HG03520 (cell line): Measurements from ENCODE around the gene COL6A1.
"Not testable (repeated sequence)": the region's sequence is repeated elsewhere in the genome, so short reads cannot be mapped to it uniquely, and the experiment has no call there.

Experiments used
- ATAC-seq: cut with Tn5 transposase; IDR thresholded peaks from one replicate; pipeline ENCODE4 v1.9.1; 2021; ENCODE audit warnings: mild to moderate bottlenecking, moderate library complexity; ENCODE audit not compliant: unreplicated experiment

The COL6A1 gene

DNA sequence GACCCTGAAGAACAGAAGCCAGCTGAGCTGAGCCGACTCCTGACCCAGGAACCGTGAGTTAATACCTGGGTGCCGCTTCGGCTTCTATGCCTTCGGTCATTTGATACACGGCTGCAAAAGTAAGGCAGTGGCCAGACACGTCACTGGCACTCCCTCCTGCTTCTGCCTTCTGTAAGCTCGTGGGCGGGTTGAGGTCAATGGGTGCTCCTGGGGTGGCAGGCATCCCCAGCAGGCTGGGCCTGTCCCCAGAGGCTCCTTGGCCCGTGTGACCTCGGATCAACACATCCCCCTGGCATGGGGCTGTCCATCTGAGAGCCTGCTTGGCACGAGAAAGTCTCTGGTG lies 35.7 kb upstream of the COL6A1 start:
- no peak for ATAC-seq

DNA sequence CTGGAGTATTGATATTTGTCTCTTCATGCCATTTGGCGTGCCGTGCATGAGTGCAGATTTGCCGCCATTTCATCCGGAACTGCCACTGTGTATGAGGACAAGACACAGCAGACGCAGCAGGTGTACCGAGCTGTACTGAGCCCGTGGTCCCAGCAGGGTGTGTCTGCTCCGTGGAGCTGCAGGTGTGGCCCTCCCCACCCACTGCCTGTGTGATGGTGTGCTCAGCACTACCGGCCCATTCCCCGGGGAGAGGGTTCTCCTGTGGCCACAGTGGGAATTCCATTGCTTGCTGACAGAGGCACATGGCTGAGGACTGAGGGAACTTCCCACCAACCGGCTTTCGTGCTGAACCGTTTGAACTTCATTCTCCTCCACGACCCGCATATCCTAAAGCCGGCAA lies 34.3 kb upstream of the COL6A1 start:
- ATAC-seq: no peak

DNA sequence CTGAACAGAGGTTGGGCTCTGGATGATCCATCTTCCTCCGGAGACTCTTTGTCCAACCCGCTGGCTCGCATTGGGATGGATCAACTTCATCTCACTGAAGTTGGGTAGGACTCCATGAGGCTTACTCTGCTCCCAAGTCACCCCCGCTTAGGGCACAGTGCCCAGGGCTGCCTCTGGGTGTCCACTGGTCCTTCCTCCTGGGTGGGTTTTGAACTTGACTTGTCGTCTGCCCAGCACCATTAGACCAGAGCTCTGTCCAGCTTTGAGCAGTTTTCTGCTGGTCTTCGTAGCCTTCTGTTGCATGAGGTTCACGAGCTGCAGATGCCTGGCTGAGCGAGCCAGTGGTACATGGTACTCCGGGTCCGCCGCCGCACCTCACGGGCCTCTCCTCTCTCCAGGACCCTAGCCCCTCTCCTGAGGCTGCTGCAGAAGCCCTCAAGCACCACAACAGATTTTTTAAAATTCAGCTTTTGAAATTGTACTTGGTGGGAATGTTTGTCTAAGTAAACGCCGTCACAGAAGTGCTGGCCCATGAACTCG lies 33.8 kb upstream of the COL6A1 start:
- no peak for ATAC-seq

DNA sequence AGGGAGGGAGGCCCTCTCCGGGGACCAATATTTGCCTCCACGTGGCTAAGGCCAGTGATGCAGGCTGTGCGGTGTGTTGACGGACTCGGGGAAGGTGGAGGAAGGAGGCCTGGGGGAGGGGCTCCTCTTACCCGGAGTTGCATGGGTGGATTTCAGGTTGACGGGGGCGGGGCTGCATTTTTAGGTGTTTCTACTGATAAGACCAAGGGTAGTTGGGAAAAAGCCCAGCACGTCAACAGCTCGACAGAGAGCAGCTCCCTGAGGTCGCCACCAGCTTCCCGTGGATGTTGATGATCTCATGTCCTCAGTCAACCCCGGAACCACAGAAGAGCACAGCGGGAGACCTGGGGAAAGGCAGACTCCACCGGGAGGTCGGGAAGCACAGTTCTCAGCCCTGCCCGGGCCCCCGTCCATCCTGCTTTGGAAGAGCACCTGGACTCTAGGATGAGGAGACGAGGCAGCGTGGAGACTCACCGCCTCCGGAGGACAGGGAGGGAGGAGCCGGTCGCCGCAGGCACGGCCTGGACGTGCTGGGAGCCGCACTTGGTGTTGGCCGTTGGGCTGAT lies 32.9 kb upstream of the COL6A1 start:
- ATAC-seq: no peak

DNA sequence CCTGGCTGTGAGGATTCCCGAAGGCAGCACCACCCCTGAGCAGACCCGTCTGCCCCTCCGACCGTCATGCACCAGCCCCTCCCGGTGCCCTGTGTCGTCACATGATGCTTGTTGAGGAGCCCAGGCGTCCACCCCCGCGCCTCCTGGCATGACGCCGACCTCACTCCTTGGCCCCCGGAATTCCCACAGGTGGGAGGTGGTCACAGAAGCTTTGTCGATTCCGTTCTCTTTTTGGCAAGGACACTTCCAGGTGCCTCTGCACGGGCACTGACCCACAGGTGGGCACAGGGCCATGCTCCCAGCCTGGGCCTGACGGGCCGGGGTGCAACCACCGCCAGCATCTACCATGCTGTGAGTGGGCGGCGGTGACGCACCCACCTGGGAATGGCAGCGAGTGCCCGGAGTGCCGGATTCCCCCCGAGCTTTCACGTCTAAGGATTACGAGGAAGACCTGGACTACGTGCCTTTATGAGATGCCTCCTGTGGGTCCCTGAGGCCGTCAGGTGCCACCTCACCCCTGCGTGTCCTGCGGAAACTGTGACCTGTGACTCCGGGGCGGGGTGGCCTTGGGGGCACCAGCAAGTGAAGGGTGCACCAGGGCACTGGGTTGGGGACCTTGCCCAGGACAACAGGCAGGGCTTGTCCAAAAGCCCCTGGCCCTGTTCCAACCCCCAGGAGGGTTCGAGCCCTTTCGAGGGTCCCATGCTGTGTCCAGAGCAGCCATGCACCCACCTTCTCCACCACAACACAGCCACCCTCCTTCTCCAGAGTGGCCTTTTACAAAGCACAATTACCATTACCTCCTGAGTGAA lies 31.4 kb upstream of the COL6A1 start:
- no peak for ATAC-seq

DNA sequence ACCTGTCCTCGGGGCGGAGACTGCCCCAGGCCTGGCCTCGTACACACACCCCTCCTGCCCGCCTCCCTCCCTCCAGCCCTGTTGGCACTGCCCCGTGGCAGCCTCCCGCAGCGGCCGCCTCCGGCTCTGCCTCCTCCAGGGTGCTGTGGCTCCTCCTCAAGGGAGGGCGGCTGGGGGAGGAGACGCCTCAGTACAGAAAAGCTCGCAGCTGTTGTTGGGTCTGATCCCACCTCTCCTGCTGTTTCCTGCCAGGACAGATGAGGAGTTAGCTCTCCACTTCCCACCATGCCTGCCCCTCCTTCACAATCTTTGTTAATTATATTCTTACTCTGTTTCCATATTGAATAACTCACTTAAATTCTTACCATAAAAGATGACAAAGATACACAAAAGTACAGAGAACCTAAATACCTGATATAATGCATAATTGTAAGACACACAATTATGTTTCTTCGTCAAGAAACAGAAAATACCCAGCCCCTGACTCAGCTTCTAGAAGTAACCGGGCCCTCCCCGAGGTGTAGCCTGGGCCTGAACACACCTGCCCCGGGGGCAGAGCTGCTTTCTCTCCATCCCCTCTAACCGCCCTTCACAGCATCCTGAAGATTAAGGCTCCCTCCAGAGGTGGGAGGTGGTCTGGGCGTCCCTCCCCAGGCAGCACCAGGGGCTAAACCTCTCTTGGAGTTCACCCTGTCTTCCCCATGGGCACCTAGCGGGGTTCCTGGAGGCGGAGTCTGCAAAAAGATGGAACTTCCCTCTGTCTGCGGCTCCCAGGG lies 30.6 kb upstream of the COL6A1 start:
- ATAC-seq: no peak

DNA sequence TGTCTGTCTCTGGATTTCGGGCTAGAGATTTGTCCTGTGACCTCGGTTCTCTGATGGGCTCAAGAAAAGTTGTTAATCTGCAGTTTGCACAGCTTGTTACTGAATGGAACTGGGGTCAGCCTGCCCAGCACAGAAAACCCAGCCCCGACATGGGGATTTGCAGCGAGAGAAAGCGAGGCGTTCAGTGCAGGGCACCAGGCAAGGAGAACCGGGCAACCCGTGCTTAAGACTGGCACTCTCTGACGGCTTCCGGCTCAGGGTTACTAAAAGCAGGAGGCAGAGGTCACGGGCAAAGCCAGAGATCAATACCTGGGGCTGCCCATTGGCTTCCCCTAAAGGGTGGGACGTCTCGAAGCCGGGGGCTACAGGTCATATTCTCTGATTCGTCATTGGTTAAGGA lies 29.9 kb upstream of the COL6A1 start:
- no peak for ATAC-seq

DNA sequence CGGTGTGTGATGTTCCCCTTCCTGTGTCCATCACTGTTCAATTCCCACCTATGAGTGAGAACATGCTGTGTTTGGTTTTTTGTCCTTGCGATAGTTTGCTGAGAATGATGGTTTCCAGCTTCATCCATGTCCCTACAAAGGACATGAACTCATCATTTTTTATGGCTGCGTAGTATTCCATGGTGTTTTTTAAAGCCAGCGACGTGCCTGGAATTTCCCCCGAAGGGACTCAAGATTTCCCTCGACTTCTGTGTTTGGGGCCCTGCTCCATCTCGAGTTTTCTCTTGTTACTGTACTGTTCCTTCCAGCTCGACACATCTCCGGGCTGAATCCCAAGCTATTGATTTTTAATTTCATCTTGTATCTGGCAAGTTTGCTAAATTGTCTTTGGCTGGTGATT lies 29.0 kb upstream of the COL6A1 start:
- ATAC-seq: not testable (repeated sequence)

DNA sequence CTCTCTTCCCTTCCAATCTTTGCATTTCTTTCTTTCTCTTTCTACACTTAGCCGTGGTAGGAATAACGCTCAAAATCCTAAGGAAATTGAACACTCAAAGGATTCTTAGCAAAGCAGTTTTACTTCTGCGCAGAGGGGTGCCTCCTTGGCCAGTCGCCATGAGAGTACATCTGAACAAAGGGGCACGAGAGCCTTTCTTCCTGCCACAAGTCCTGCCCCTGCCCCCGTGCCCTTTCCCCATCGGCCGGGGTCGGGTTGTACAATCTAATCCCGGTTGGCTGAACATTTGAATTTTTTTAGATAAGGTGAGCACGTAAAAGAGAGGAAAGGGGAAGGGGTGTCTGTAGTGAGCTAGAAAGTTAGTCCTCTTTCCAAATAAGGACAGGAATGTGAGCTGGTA lies 28.6 kb upstream of the COL6A1 start:
- no peak for ATAC-seq

DNA sequence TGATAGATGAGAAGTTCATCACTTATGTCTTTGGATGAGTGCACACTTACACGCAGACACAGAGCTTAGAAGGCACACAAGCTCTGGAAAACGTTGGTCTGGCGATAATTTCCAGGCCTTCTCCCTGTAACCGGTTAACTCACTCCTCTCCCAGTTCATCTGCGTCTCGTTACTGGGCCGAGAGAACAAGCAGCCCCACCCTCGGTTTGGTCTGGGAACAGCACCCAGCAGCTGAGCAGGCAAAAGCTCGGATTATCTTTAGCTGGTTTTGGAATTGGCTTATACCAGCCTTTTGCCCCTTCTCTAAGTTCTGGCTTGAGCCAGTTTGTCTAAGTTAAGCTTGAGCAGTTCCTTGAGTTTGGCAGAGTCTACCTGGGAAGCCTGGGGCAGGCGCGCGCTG lies 27.3 kb upstream of the COL6A1 start:
- no peak for ATAC-seq

DNA sequence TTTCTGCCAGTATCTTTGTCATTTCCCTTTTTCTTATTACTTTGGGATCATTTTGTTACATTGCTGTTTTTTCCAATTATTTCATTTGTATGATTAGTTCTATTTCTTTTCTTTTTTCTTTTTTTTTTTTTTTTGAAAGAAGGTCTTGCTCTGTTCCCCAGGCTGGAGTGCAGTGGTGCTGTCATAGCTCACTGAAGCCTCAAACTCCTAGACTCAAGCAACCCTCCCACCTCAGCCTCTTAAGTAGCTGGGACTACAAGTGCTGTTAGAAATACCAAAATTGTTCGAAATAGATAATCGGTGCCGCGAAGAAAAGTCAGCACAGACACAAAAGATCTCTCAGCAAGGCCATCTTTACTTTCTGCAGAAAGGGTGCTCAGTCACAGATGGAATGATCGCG lies 26.6 kb upstream of the COL6A1 start:
- ATAC-seq: no peak

DNA sequence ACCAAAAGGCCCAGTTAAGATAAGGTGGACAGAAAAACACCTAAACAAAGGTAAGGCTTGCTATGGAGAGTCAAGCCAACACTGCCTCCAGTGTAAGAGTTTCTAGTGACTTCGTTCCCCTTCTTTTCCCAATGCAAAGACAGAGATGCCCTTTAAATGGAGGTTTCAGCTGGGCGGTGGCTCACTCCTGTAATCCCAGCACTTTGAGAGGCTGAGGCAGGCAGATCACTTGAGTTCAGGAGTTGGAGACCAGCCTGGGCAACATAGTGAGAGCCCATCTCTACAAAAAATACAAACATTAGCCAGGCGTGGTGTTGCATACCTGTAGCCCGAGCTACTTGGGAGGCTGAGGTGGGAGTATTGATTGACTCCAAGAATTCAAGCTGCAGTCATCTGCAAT lies 24.0 kb upstream of the COL6A1 start:
- no peak for ATAC-seq

DNA sequence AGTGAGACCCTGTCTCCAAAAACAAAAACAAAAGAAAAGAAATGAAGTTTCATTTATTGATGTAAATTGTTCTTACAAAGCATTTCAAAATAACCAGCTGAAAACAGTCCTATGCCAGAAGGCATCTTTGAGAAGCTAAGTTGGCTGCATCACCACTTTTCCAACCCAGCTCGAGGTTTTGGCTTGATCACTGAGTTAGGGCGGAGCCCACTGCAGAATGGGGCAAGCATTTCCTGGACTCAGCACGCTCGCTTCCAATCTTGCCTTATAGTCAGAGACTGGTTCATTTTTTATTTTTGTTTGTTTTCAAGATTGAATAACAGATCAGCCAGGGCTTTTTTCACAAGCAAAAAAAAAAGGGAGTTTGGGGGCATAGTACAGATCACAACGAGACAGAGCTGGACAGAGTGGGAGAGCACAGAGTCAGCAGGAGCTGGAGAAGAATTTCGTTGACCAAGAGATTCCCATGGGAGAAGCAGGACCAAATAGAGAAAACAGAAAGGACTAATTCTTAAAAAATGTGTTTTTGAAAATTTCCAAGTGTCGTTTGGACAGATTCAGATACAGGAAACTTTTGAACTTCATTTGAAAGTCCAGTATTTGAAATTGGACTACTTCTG lies 23.5 kb upstream of the COL6A1 start:
- ATAC-seq: no peak

DNA sequence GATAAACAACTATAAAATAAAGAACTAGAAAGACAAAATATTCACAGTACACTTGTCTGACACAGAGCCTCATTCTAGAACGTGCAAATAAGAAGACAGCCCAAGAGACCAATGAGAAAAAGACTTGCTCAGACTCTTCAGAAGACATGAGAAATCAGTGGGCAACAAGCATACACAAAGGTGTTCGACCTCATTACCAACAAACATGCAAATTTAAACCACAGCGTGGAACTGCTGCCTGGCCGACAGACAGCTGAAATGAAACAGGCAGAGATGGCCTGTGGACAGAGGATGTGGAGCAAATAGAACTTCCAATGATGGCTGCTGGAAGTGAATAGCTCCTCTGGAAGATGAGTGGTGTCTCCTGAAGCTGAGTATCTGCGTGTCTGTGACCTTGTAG lies 22.4 kb upstream of the COL6A1 start:
- ATAC-seq: no peak

DNA sequence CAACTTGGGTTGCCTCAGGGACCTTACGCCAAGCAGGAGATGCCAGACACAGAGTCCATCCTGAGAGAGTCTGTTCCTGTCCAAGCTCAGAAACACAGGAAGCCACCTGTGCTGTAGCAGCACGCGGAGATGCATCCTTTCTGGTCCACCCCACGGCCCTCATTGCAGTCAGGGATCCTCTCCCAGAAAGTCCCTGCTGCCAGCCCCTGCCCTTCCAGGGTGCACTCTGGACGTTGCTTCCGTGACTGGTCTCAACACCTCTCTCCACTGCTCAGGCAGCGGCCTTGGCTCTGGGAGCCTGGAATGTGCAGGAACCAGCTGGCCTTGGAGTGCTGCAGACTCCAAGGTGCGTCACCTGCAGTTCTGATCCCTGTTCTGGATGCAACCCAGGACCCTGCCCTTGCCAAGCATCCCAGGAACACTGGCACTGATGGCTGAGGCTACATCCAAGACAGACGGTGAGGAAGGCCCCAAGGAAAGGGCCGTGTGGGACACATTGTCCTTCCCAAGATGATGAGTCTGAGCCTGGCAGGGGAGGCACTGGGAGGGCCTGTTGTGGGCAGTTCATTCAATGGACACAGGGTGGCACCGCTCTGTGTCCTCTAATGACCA lies 21.7 kb upstream of the COL6A1 start:
- ATAC-seq: no peak

DNA sequence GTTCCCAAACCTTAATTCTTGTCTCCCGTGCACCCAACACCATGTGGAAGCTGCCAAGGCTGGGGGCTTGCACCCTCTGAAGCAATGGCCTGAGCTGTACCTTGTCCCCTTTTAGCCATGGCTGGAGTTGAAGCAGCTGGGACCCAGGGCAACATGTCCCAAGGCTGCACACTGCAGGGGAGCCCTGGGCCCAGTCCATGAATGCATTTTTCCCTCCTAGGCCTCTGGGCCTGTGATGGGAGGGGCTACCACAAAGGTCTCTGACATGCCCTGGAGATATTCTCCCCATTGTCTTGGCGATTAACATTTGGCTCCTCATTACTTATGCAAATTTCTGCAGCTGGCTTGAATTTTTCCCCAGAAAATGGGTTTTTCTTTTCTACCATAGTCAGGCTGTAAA lies 20.2 kb upstream of the COL6A1 start:
- not testable (repeated sequence) for ATAC-seq

DNA sequence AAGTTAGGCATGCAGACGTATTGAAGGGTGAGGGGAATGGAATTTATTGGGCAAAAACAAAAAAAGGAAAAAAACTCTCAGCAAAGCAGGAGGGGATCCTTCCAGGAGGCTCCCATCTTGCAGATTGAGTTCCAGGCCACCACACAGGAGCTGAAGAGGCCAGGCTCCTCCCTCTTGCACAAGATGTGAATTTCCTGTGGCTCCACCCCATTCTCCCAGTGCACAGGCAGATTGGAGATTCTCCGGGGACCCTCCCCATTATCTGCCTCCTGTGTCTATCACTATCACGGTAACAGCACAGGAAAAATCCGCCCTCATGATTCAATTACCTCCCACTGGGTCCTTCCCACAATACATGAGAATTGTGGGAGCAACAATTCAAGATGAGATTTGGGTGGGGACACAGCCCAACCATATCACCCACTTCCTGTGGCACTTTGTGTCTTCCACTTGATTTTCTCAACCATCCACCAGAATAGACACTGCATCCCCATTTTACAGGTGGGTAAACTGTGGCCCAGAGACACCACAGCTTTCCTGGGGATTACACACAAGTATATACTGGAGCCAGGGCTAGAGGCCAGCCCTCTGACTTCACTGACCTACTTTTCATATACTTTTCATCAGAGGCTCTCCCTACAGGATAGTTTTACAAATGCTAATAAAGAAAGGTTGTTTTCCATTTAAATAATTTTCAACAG lies 18.9 kb upstream of the COL6A1 start:
- ATAC-seq: no peak

DNA sequence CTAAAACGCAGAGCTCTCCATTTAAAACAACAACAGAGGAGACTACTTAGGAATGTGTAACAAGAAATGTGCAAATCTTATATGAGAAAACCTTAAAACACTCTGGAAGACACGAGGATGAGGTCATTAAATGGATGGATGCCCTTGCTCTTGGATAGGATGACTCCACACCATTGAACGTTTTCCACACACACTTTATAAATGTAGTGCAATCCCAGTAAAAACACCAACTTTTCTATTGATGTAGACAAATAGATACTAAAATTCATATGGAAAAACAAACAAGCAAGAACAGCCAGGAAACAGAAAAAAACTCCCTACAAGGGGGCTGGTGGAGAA lies 18.4 kb upstream of the COL6A1 start:
- ATAC-seq: no peak

DNA sequence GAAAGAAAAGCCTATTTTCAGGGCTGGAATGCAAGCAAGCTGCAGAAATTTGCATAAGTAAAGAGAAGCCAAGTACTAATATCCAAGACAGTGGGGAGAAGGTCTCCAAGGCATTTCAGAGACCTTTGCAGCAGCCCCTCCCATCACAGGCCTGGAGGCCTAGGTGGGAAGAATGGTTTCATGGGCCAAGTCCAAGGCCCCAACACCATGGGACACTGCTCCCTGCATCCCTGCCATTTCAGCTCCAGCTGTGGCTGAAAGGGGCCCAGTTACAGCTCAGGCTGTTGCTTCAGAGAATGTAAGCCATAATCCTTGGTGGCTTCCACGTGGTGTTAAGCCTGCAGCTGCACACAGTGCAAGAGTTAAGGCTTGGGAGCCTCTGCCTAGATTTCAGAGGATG lies 16.9 kb upstream of the COL6A1 start:
- ATAC-seq: no peak

DNA sequence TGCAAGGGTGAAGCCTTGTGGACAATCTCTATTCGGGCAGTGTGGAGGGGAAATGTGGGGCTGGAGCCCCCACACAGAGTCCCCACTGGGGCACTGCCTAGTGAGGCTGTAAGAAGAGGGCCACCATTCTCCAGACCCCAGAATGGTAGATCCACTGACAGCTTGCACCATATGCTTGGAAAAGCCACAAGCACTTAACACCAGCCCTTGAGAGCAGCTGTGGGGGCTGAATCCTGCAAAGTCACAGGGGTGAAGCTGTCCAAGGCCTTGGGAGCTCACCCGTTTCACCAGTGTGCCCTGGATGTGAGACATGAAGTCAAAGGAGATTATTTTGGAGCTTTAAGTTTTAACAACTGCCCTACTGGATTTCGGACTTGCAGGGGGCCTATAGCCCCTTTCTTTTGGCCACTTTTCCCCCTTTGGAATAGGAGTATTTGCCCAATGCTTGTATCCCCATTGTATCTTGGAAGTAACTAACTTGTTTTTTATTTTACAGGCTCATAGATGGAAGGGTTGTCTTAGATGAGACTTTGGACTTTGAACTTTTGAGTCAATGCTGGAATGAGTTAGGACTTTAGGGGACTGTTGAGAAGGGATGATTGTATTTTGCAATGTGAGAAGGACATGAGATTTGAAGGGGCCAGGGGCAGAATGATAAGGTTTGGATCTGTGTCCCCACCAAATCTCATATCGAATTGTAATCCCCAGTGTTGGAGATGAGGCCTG lies 16.3 kb upstream of the COL6A1 start:
- no peak for ATAC-seq
